PC-9 (cell line): Measurements from ENCODE around the gene GALNT2.

Experiments
- CTCF ChIP-seq: fragments of 200-600 bp; sonication (generic); conservative IDR thresholded peaks from 2 replicates; pipeline ENCODE4 v1.6.1; 2017; ENCODE audit warnings: mixed run types, antibody characterized with exemption, mild to moderate bottlenecking, moderate library complexity
- EZH2 ChIP-seq: fragments of 200-600 bp; sonication (generic); IDR thresholded peaks from 2 replicates; pipeline ENCODE4 v1.8.0; 2017; ENCODE audit warnings: antibody characterized with exemption, low read depth

- TF ChIP-seq CTCF (peak; percentile 88), EZH2 (no peak)
These were observed 100.4 kb downstream of the GALNT2 start for GRCh38 chr1:230167419-230167852.
